SK-N-SH (cell line): ENCODE measurements around the gene CAP2. TPM values are rescaled to one million over a fixed set of nuclear protein-coding genes. Genes with fewer than 3 reads are reported as not detected.
"Not testable (repeated sequence)": the region's sequence is repeated elsewhere in the genome, so short reads cannot be mapped to it uniquely, and the experiment has no call there.

Experiments
- CTCF ChIA-PET: fragments of 300-600, 350-600 bp; formaldehyde crosslinking; extraction: SDS; loops from one replicate; lab custom pipeline; 2021; lab: Yijun Ruan, JAX
- POLR2A ChIA-PET: fragments of 350-600 bp; sonication (Branson Sonifier 250); formaldehyde crosslinking; extraction: SDS; loops from one replicate; lab custom pipeline; 2020; ENCODE audit warnings: antibody characterized with exemption, inconsistent platforms; lab: Yijun Ruan, JAX
- DNase-seq: peaks from one replicate; pipeline ENCODE4 v3.0.0; 2012
- H2AFZ ChIP-seq: fragments of 200-600 bp; sonication (generic); 2 replicates; pipeline ENCODE4 v1.8.1; 2016; ENCODE audit warnings: antibody characterized with exemption, mild to moderate bottlenecking, low read depth
- H3F3A ChIP-seq: fragments of 200-600 bp; sonication (generic); replicated peaks from 2 replicates; pipeline ENCODE3; 2016; ENCODE audit warnings: antibody characterized with exemption, mild to moderate bottlenecking; ENCODE audit not compliant: insufficient read depth
- H3K27ac ChIP-seq, 2 experiments: fragments of 200-500 bp in 1 of 2; fragments of 200-600 bp in 1 of 2; sonication (Bioruptor generic) in 1 of 2; sonication (generic), shearing (Covaris generic) in 1 of 2; 2 replicates each; pipeline versions ENCODE4 v1.5.1 to v1.6.1; 2014 to 2016; ENCODE audit warnings: low read depth in 2 of 2, inconsistent platforms in 1 of 2, low read length in 1 of 2, mild to moderate bottlenecking in 1 of 2, mixed read lengths in 1 of 2
- H3K27me3 ChIP-seq: fragments of 200-600 bp; sonication (generic), shearing (Covaris generic); 2 replicates; pipeline ENCODE4 v1.6.1; 2016; ENCODE audit warnings: mixed run types; ENCODE audit not compliant: insufficient read depth
- H3K36me3 ChIP-seq, 2 experiments: fragments of 200-500 bp in 1 of 2; fragments of 200-600 bp in 1 of 2; sonication (Bioruptor generic) in 1 of 2; sonication (generic) in 1 of 2; replicated peaks in 1 of 2; 2 replicates each; pipeline versions ENCODE3 to v1.5.1; 2014 to 2016; ENCODE audit warnings: low read length in 1 of 2, mild to moderate bottlenecking in 1 of 2; ENCODE audit not compliant: insufficient read depth in 2 of 2, control insufficient read depth in 1 of 2
- H3K4me1 ChIP-seq, 2 experiments: fragments of 200-500 bp in 1 of 2; fragments of 200-600 bp in 1 of 2; sonication (Bioruptor generic) in 1 of 2; sonication (generic), shearing (Covaris generic) in 1 of 2; 2 replicates each; pipeline versions ENCODE4 v1.5.1 to v1.6.1; 2014 to 2016; ENCODE audit warnings: low read depth in 1 of 2, low read length in 1 of 2, mixed run types in 1 of 2; ENCODE audit not compliant: insufficient read depth in 2 of 2, control insufficient read depth in 1 of 2
- H3K4me2 ChIP-seq: fragments of 200-600 bp; sonication (generic), shearing (Covaris generic); 2 replicates; pipeline ENCODE4 v1.6.1; 2017; ENCODE audit warnings: mixed run types
- H3K4me3 ChIP-seq, 2 experiments: fragments of 200-500 bp in 1 of 2; fragments of 200-600 bp in 1 of 2; sonication (Bioruptor generic) in 1 of 2; sonication (generic), shearing (Covaris generic) in 1 of 2; 2 replicates each; pipeline versions ENCODE4 v1.5.1 to v1.8.1; 2014 to 2016; ENCODE audit warnings: low read depth in 2 of 2, inconsistent platforms in 1 of 2, low read length in 1 of 2, mild to moderate bottlenecking in 1 of 2, mixed read lengths in 1 of 2, moderate library complexity in 1 of 2
- H3K79me2 ChIP-seq: fragments of 200-600 bp; sonication (generic); 2 replicates; pipeline ENCODE4 v1.8.1; 2017; ENCODE audit warnings: mild to moderate bottlenecking; ENCODE audit not compliant: insufficient read depth
- H3K9ac ChIP-seq: fragments of 200-600 bp; sonication (generic); 2 replicates; pipeline ENCODE4 v1.6.1; 2017; ENCODE audit warnings: mixed run types
- H3K9me2 ChIP-seq: fragments of 200-600 bp; sonication (generic); 2 replicates; pipeline ENCODE4 v1.6.1; 2017; ENCODE audit warnings: mixed run types
- H3K9me3 ChIP-seq: fragments of 200-600 bp; sonication (generic); 2 replicates; pipeline ENCODE4 v1.6.1; 2017; ENCODE audit warnings: mixed run types, mild to moderate bottlenecking, moderate library complexity
- H4K20me1 ChIP-seq: fragments of 200-600 bp; sonication (generic); 2 replicates; pipeline ENCODE4 v1.6.1; 2017; ENCODE audit warnings: mild to moderate bottlenecking, mixed run types; ENCODE audit not compliant: insufficient read depth
- ELF1 ChIP-seq: IDR thresholded peaks from 2 replicates; pipeline ENCODE4 v1.4.0; 2012
- EZH2phosphoT487 ChIP-seq: fragments of 200-600 bp; sonication (generic); IDR thresholded peaks from 2 replicates; pipeline ENCODE4 v1.6.1; 2017; ENCODE audit warnings: low read depth, mixed run types, mild to moderate bottlenecking, antibody characterized with exemption, moderate library complexity, borderline replicate concordance
- FOXM1 ChIP-seq: IDR thresholded peaks from 2 replicates; pipeline ENCODE4 v1.4.0; 2012; ENCODE audit warnings: low read depth, mild to moderate bottlenecking
- MAX ChIP-seq: IDR thresholded peaks from 2 replicates; pipeline ENCODE4 v1.4.0; 2012; ENCODE audit warnings: low read depth
- MXI1 ChIP-seq: IDR thresholded peaks from 2 replicates; pipeline ENCODE4 v1.6.1; 2012; ENCODE audit warnings: mild to moderate bottlenecking, low read depth, low read length, improper control_type of control experiment
- NFIC ChIP-seq: IDR thresholded peaks from 2 replicates; pipeline ENCODE4 v1.4.0; 2012; ENCODE audit warnings: borderline replicate concordance
- PBX3 ChIP-seq: IDR thresholded peaks from 2 replicates; pipeline ENCODE4; 2012
- RAD21 ChIP-seq: IDR thresholded peaks from 2 replicates; pipeline ENCODE4 v1.6.1; 2012; ENCODE audit warnings: mild to moderate bottlenecking, low read length
- REST ChIP-seq: IDR thresholded peaks from 2 replicates; pipeline ENCODE4 v1.6.1; 2012; ENCODE audit warnings: mild to moderate bottlenecking, low read depth, low read length, moderate library complexity
- RXRA ChIP-seq: IDR thresholded peaks from 2 replicates; pipeline ENCODE4 v1.4.0; 2012; ENCODE audit warnings: low read depth, mild to moderate bottlenecking, borderline replicate concordance
- WGBS: methylation state at CpG from one replicate; pipeline ENCODE4 v1.1.6; 2017; ENCODE audit warnings: low lambda C conversion rate; 5-methylcytosine and 5-hydroxymethylcytosine counted together
- polyA plus RNA-seq, 3 experiments: library from polyadenylated mRNA; depleted of rRNA; stranded (reverse); fragments of >200 nt; gene quantifications; 2 replicates each; pipeline ENCODE4 v1.2.3, GENCODE V29; 2012
- TF ChIP-seq, protein P1 (sequence below): IDR thresholded peaks from 2 replicates; pipeline ENCODE4 v1.4.0; 2012; ENCODE audit warnings: low read depth, borderline replicate concordance

Gene CAP2
- polyA plus RNA-seq, 1 of the 3 experiments (the other 2 are of a cell fraction): 8.5 TPM

- TF ChIP-seq, protein P1, sequence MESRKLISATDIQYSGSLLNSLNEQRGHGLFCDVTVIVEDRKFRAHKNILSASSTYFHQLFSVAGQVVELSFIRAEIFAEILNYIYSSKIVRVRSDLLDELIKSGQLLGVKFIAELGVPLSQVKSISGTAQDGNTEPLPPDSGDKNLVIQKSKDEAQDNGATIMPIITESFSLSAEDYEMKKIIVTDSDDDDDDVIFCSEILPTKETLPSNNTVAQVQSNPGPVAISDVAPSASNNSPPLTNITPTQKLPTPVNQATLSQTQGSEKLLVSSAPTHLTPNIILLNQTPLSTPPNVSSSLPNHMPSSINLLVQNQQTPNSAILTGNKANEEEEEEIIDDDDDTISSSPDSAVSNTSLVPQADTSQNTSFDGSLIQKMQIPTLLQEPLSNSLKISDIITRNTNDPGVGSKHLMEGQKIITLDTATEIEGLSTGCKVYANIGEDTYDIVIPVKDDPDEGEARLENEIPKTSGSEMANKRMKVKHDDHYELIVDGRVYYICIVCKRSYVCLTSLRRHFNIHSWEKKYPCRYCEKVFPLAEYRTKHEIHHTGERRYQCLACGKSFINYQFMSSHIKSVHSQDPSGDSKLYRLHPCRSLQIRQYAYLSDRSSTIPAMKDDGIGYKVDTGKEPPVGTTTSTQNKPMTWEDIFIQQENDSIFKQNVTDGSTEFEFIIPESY: no peak
- TF ChIP-seq RAD21 (no peak), MAX (no peak), REST (no peak), PBX3 (peak; percentile 31), FOXM1 (no peak), ELF1 (no peak), EZH2phosphoT487 (no peak), MXI1 (no peak), NFIC (peak; percentile 27; the same call in 1 of the 2 replicates), RXRA (no peak)
- no peak overlapping the region for H3K27ac ChIP-seq
- no peaks in the 10 kb centered on the region for H3K27me3 ChIP-seq
- H3K9me2 ChIP-seq: no peaks in the 10 kb centered on the region
- ChIA-PET POLR2A (no interaction called here), CTCF (no interaction called here)
- no peak for DNase-seq
- WGBS: 59% methylated on average over 3 of the region's 3 CpGs
- H3K4me2 ChIP-seq: no peak overlapping the region
- H3F3A ChIP-seq: peaks cover 3% of the 10 kb centered on the region
- H3K36me3 ChIP-seq: no peaks in the 10 kb centered on the region
- no peak overlapping the region for H2AFZ ChIP-seq
- H3K79me2 ChIP-seq: peaks cover 52% of the 10 kb centered on the region
- no peak overlapping the region for H3K4me3 ChIP-seq
- H3K4me1 ChIP-seq: peaks cover under 1 to 3% of the 10 kb centered on the region in 2 experiments; a peak in 2 of 4 replicates
- H4K20me1 ChIP-seq: no peaks in the 10 kb centered on the region
- H3K9me3 ChIP-seq: no peaks in the 10 kb centered on the region
- H3K9ac ChIP-seq: no peak overlapping the region
Measured at GRCh38 chr6:17397764-17398194, 4.4 kb downstream of the CAP2 start.

DNA sequence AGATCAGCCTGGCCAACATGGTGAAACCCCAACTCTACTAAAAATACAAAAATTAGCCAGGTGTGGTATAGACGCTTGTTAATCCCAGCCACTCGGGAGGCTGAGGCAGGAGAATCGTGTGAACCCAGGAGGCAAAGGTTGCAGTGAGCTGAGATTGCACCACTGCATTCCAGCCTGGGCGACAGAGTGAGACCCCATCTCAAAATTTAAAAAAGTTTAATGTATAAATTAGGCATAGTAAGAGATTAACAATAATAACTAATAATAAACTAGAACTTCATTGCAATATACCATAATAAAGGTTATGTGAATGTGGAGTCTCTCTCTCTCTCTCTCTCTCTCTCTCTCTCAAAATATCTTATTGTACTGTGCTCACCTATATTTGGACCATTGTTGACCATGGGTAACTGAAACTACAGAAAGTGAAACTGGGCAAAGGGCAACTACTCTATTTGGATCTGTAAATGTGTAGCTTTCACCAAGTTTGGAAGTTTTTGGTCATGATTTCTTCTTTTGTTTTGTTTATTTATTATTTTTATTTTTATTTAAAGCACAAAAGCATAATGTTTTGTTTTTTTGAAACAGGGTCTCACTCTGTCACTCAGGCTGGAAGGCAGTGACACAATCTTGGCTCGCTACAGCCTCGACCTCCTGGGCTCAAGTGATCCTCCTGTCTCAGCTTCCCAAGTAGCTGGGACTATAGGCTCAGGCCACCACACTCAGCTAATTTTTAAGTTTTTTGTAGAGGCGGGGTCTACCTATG is 12.0 kb downstream of the CAP2 start:
- peaks cover 36% of the 10 kb centered on the region for H3K79me2 ChIP-seq
- POLR2A ChIA-PET, CTCF ChIA-PET, H3K4me2 ChIP-seq, DNase-seq, H4K20me1 ChIP-seq, H3F3A ChIP-seq, H3K27me3 ChIP-seq, H3K4me1 ChIP-seq, H3K9me2 ChIP-seq, H3K9ac ChIP-seq, H3K9me3 ChIP-seq, H2AFZ ChIP-seq, H3K36me3 ChIP-seq, H3K27ac ChIP-seq, H3K4me3 ChIP-seq: not testable (repeated sequence)
- 76% methylated on average over 7 of the region's 7 CpGs for WGBS
